Femur (tissue), 1 donor: Measurements from ENCODE around the gene BCL6B.
"Not testable (repeated sequence)": the region's sequence is repeated elsewhere in the genome, so short reads cannot be mapped to it uniquely, and the experiment has no call there.

Experiments
- DNase-seq: peaks from one replicate; pipeline ENCODE4 v3.0.0-alpha.2; 2017

The BCL6B gene

GRCh38 chr17:7029659-7030058 is 6.8 kb downstream of the BCL6B start:
- DNase-seq = peak; percentile 60

GRCh38 chr17:7034955-7035590 is 12.2 kb downstream of the BCL6B start:
- DNase-seq = peak; percentile 20

- peak; percentile 93 for DNase-seq
Measured at GRCh38 chr17:7035591-7036368, 12.9 kb downstream of the BCL6B start, which contains the start of gene SLC16A13. TSS of gene SLC16A13 (plus strand) at chr17:7036015. CDS start at chr17:7036383, 368 bp downstream.

- no peak for DNase-seq
Measured at GRCh38 chr17:7038025-7038862, 15.4 kb downstream of the BCL6B start.

- no peak for DNase-seq
Measured at GRCh38 chr17:7039832-7040231, 17.0 kb downstream of the BCL6B start.

GRCh38 chr17:7041607-7042500 is 19.0 kb downstream of the BCL6B start:
- peak; percentile 36 for DNase-seq

GRCh38 chr17:7042501-7043181 is 19.8 kb downstream of the BCL6B start:
- DNase-seq = peak; percentile 46

GRCh38 chr17:7043182-7043496 is 20.3 kb downstream of the BCL6B start:
- peak; percentile 36 for DNase-seq

GRCh38 chr17:7043497-7044198 is 20.8 kb downstream of the BCL6B start, which contains the start of gene SLC16A11:
TSS of gene SLC16A11 (minus strand) at chr17:7044092. CDS start at chr17:7043513, 579 bp downstream.
- DNase-seq = peak; percentile 63

GRCh38 chr17:7045492-7046126 is 22.8 kb downstream of the BCL6B start:
- no peak for DNase-seq

- DNase-seq = no peak
Measured at GRCh38 chr17:7046127-7046724, 23.4 kb downstream of the BCL6B start.

GRCh38 chr17:7046725-7047397 is 24.0 kb downstream of the BCL6B start:
- not testable (repeated sequence) for DNase-seq

- DNase-seq = no peak
Measured at GRCh38 chr17:7047566-7047965, 24.7 kb downstream of the BCL6B start.

GRCh38 chr17:7048968-7049367 is 26.1 kb downstream of the BCL6B start:
- DNase-seq = no peak

GRCh38 chr17:7050583-7050982 is 27.7 kb downstream of the BCL6B start:
- DNase-seq = not testable (repeated sequence)

GRCh38 chr17:7056386-7056785 is 33.5 kb downstream of the BCL6B start:
- DNase-seq = no peak

- no peak for DNase-seq
Measured at GRCh38 chr17:7058831-7059447, 36.1 kb downstream of the BCL6B start.

GRCh38 chr17:7060165-7060891 is 37.5 kb downstream of the BCL6B start:
- DNase-seq = no peak
